SIG-M5 (cell line): ENCODE data around the gene CNPY4.

Source experiments
- DNase-seq: peaks from one replicate; lab custom pipeline; 2025; lab: John Stamatoyannopoulos, UW

CNPY4 gene

GRCh38 chr7:100167912-100168323 lies 48.5 kb downstream of the CNPY4 start:
- no peak for DNase-seq

GRCh38 chr7:100169147-100169850 lies 49.9 kb downstream of the CNPY4 start:
- DNase-seq = no peak

- no peak for DNase-seq
Measured at GRCh38 chr7:100170101-100170897, 50.9 kb downstream of the CNPY4 start.

- DNase-seq = no peak
Measured at GRCh38 chr7:100171087-100171681, 51.8 kb downstream of the CNPY4 start.

- DNase-seq = no peak
Measured at GRCh38 chr7:100171840-100172239, 52.4 kb downstream of the CNPY4 start.

- DNase-seq = no peak
Measured at GRCh38 chr7:100173806-100174495, 54.5 kb downstream of the CNPY4 start.

GRCh38 chr7:100174582-100174981 lies 55.1 kb downstream of the CNPY4 start:
- DNase-seq = no peak
